ENCODE data around the gene SLC8A1. TPM values are rescaled to one million over a fixed set of nuclear protein-coding genes. Genes with fewer than 3 reads are reported as not detected.
A peak's percentile ranks its signal among the peaks of the same experiment; 100 is the strongest.

The SLC8A1 gene
- total RNA-seq, 1 donor: 82.9 TPM

GRCh38 chr2:40344364-40344763 lies 107.5 kb downstream of the SLC8A1 start:
- DNase-seq (ENCODE audit: insufficient read length, low spot score, missing footprints): no peak
- TF ChIP-seq CTCF (IDR thresholded peaks at IDR 0.05; ENCODE audit: extremely low read depth, low read depth, low read length): no peak
- peak overlapping the region; percentile 85 for H3K27ac ChIP-seq (ENCODE audit: low read depth, low read length)
- no peaks in the 10 kb centered on the region for H4K20me1 ChIP-seq (ENCODE audit: insufficient read depth, low read length)
- no peaks in the 10 kb centered on the region for H3K27me3 ChIP-seq (ENCODE audit: insufficient read depth, low read length)
- peak overlapping the region; percentile 18 for H3K4me2 ChIP-seq (ENCODE audit: insufficient read depth, low read length)
- peaks cover 65% of the 10 kb centered on the region for H3K4me1 ChIP-seq (ENCODE audit: insufficient read depth, low read length)
- no peaks in the 10 kb centered on the region for H3K9me3 ChIP-seq (ENCODE audit: low read depth, low read length)
- H3K4me3 ChIP-seq (ENCODE audit: insufficient read depth, low read length): no peak overlapping the region
- H3K36me3 ChIP-seq (ENCODE audit: insufficient read depth, low read length): no peaks in the 10 kb centered on the region
- no peak overlapping the region for H2AFZ ChIP-seq (ENCODE audit: low read length)
- peaks cover 29% of the 10 kb centered on the region for H3K79me2 ChIP-seq (ENCODE audit: insufficient read depth, low read length)

GRCh38 chr2:40343902-40344301 lies 108.0 kb downstream of the SLC8A1 start:
- DNase-seq (ENCODE audit: insufficient read length, low spot score, missing footprints): peak; percentile 14
- Histone ChIP-seq H3K4me2 (ENCODE audit: insufficient read depth, low read length) (peak overlapping the region; percentile 18), H3K4me3 (ENCODE audit: insufficient read depth, low read length) (no peak overlapping the region), H4K20me1 (ENCODE audit: insufficient read depth, low read length) (no peaks in the 10 kb centered on the region), H3K4me1 (ENCODE audit: insufficient read depth, low read length) (peaks cover 60% of the 10 kb centered on the region), H3K79me2 (ENCODE audit: insufficient read depth, low read length) (peaks cover 31% of the 10 kb centered on the region), H3K27me3 (ENCODE audit: insufficient read depth, low read length) (no peaks in the 10 kb centered on the region), H3K27ac (ENCODE audit: low read depth, low read length) (peak overlapping the region; percentile 85), H3K36me3 (ENCODE audit: insufficient read depth, low read length) (no peaks in the 10 kb centered on the region), H3K9me3 (ENCODE audit: low read depth, low read length) (no peaks in the 10 kb centered on the region), H2AFZ (ENCODE audit: low read length) (no peak overlapping the region)
- no peak for TF ChIP-seq CTCF (IDR thresholded peaks at IDR 0.05; ENCODE audit: extremely low read depth, low read depth, low read length)

GRCh38 chr2:40341198-40341597 lies 110.7 kb downstream of the SLC8A1 start:
- DNase-seq (ENCODE audit: insufficient read length, low spot score, missing footprints): no peak
- Histone ChIP-seq H2AFZ (ENCODE audit: low read length) (no peak overlapping the region), H3K27me3 (ENCODE audit: insufficient read depth, low read length) (no peaks in the 10 kb centered on the region), H3K4me3 (ENCODE audit: insufficient read depth, low read length) (no peak overlapping the region), H3K9me3 (ENCODE audit: low read depth, low read length) (no peaks in the 10 kb centered on the region), H3K27ac (ENCODE audit: low read depth, low read length) (peak overlapping the region; percentile 17), H3K4me1 (ENCODE audit: insufficient read depth, low read length) (peaks cover 34% of the 10 kb centered on the region), H3K79me2 (ENCODE audit: insufficient read depth, low read length) (peaks cover 27% of the 10 kb centered on the region), H3K4me2 (ENCODE audit: insufficient read depth, low read length) (no peak overlapping the region), H4K20me1 (ENCODE audit: insufficient read depth, low read length) (no peaks in the 10 kb centered on the region), H3K36me3 (ENCODE audit: insufficient read depth, low read length) (no peaks in the 10 kb centered on the region)
- no peak for TF ChIP-seq CTCF (IDR thresholded peaks at IDR 0.05; ENCODE audit: extremely low read depth, low read depth, low read length)

- Histone ChIP-seq H3K4me2 (ENCODE audit: insufficient read depth, low read length) (no peak overlapping the region), H3K79me2 (ENCODE audit: insufficient read depth, low read length) (peaks cover 13% of the 10 kb centered on the region), H3K27ac (ENCODE audit: low read depth, low read length) (no peak overlapping the region), H3K36me3 (ENCODE audit: insufficient read depth, low read length) (no peaks in the 10 kb centered on the region), H3K27me3 (ENCODE audit: insufficient read depth, low read length) (no peaks in the 10 kb centered on the region), H3K9me3 (ENCODE audit: low read depth, low read length) (no peaks in the 10 kb centered on the region), H4K20me1 (ENCODE audit: insufficient read depth, low read length) (no peaks in the 10 kb centered on the region), H2AFZ (ENCODE audit: low read length) (no peak overlapping the region), H3K4me1 (ENCODE audit: insufficient read depth, low read length) (peaks cover 16% of the 10 kb centered on the region), H3K4me3 (ENCODE audit: insufficient read depth, low read length) (no peak overlapping the region)
- no peak for DNase-seq (ENCODE audit: insufficient read length, low spot score, missing footprints)
- no peak for TF ChIP-seq CTCF (IDR thresholded peaks at IDR 0.05; ENCODE audit: extremely low read depth, low read depth, low read length)
Measured at GRCh38 chr2:40339026-40339425, 112.9 kb downstream of the SLC8A1 start.

All from osteoblast (primary cell).